Panc1 (cell line): ENCODE data around the gene TRIM2.
A peak's percentile ranks its signal among the peaks of the same experiment; 100 is the strongest.

Experiments
- POLR2AphosphoS5 ChIP-seq: IDR thresholded peaks from 2 replicates; pipeline ENCODE4 v1.6.1; 2012; ENCODE audit warnings: mild to moderate bottlenecking, low read depth, low read length, moderate library complexity
- REST ChIP-seq, 2 experiments: IDR thresholded peaks; 2 replicates each; pipeline ENCODE4 v1.6.1; 2011 to 2012; ENCODE audit warnings: low read depth in 2 of 2, control low read depth in 1 of 2, low read length in 1 of 2, mild to moderate bottlenecking in 1 of 2, moderate library complexity in 1 of 2; ENCODE audit not compliant: insufficient read depth in 1 of 2
- SIN3A ChIP-seq: IDR thresholded peaks from 2 replicates; pipeline ENCODE4 v1.6.1; 2012; ENCODE audit warnings: low read depth, mild to moderate bottlenecking, low read length, moderate library complexity, borderline replicate concordance; ENCODE audit not compliant: insufficient read depth
- TCF7L2 ChIP-seq: IDR thresholded peaks from 2 replicates; pipeline ENCODE4 v1.6.1; 2011; ENCODE audit warnings: mild to moderate bottlenecking, low read depth, low read length, inconsistent platforms
- TF ChIP-seq, protein P1 (sequence below): fragments of 450-650 bp; IDR thresholded peaks from 2 replicates; pipeline ENCODE4 v1.5.1; 2017; ENCODE audit warnings: mild to moderate bottlenecking

DNA sequence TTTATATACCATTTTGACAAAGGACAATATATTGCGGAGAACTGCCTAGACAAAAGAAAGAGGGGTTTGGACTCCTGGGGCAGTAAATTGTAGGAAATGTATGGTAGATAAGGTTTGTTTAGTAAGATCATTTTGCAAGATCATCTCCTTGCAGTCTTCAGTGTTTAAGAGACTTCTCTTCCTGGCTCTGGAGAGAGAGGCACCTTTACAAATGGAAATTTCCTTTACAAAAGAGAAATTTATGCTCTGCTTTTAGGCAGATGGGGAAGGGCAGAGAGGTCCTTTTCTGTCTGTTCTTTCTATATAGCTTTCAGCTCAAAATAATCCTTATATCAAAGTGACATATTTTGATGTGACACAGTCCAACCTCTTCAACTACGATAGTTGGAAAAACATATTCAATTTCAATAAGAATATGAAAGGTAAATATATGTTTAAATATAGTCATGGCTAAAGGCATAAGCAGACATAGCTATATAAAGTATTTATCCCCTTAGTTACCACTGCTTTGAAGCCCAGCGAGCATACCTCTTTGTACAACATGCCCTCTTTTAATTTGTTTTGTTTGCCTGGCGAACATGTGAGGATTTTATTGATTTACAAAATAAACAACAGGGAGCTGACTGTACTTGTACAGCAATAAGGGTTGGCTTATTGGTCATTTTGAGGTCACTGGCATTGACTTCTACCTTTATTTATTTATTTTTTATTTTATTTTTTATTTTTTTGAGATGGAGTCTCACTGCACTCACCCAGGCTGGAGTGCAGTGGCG lies 65.2 kb downstream of the TRIM2 start:
- TF ChIP-seq, protein P1, sequence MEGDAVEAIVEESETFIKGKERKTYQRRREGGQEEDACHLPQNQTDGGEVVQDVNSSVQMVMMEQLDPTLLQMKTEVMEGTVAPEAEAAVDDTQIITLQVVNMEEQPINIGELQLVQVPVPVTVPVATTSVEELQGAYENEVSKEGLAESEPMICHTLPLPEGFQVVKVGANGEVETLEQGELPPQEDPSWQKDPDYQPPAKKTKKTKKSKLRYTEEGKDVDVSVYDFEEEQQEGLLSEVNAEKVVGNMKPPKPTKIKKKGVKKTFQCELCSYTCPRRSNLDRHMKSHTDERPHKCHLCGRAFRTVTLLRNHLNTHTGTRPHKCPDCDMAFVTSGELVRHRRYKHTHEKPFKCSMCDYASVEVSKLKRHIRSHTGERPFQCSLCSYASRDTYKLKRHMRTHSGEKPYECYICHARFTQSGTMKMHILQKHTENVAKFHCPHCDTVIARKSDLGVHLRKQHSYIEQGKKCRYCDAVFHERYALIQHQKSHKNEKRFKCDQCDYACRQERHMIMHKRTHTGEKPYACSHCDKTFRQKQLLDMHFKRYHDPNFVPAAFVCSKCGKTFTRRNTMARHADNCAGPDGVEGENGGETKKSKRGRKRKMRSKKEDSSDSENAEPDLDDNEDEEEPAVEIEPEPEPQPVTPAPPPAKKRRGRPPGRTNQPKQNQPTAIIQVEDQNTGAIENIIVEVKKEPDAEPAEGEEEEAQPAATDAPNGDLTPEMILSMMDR = no peak
- TF ChIP-seq REST (IDR thresholded peaks at IDR 0.05; ENCODE audit: insufficient read depth in 1 of 2, low read depth in 2 of 2, low read length in 1 of 2) (no peak), TCF7L2 (peak; percentile 61; the same call in 1 of the 2 replicates), POLR2AphosphoS5 (no peak), SIN3A (no peak)
